AG08396 (cell line): ENCODE data around the gene PSMG1.
A peak's percentile ranks its signal among the peaks of the same experiment; 100 is the strongest.
"Not testable (repeated sequence)": the region's sequence is repeated elsewhere in the genome, so short reads cannot be mapped to it uniquely, and the experiment has no call there.

ENCODE experiments used
- DNase-seq: peaks from one replicate; pipeline ENCODE4 v3.0.0; 2012; ENCODE audit warnings: low spot score, mixed read lengths

The PSMG1 gene

GRCh38 chr21:39183272-39184049, at the start of gene PSMG1:
PSMG1 (minus strand) TSS chr21:39183451; CDS start chr21:39183385, 66 bp downstream.
- peak; percentile 96 for DNase-seq

- DNase-seq, result no peak
Measured at GRCh38 chr21:39232861-39233291, 49.6 kb upstream of the PSMG1 start.

- no peak for DNase-seq
Measured at GRCh38 chr21:39224930-39225329, 41.7 kb upstream of the PSMG1 start.

GRCh38 chr21:39221997-39222486, 38.8 kb upstream of the PSMG1 start:
- DNase-seq, result no peak

- no peak for DNase-seq
Measured at GRCh38 chr21:39221282-39221996, 38.2 kb upstream of the PSMG1 start.

GRCh38 chr21:39220875-39221274, 37.6 kb upstream of the PSMG1 start:
- not testable (repeated sequence) for DNase-seq

GRCh38 chr21:39220150-39220549, 36.9 kb upstream of the PSMG1 start:
- no peak for DNase-seq

GRCh38 chr21:39218082-39218409, 34.8 kb upstream of the PSMG1 start:
- no peak for DNase-seq

- no peak for DNase-seq
Measured at GRCh38 chr21:39217356-39218081, 34.3 kb upstream of the PSMG1 start.

GRCh38 chr21:39216290-39216689, 33.0 kb upstream of the PSMG1 start:
- DNase-seq, result no peak

GRCh38 chr21:39215078-39215477, 31.8 kb upstream of the PSMG1 start:
- DNase-seq, result no peak

- no peak for DNase-seq
Measured at GRCh38 chr21:39209334-39209688, 26.1 kb upstream of the PSMG1 start.

- no peak for DNase-seq
Measured at GRCh38 chr21:39208624-39209333, 25.5 kb upstream of the PSMG1 start.

GRCh38 chr21:39204134-39204533, 20.9 kb upstream of the PSMG1 start:
- DNase-seq, result no peak

GRCh38 chr21:39198800-39199199, 15.5 kb upstream of the PSMG1 start:
- DNase-seq, result no peak

- DNase-seq, result no peak
Measured at GRCh38 chr21:39197448-39198233, 14.4 kb upstream of the PSMG1 start.

GRCh38 chr21:39196838-39197237, 13.6 kb upstream of the PSMG1 start:
- DNase-seq, result no peak

- DNase-seq, result no peak
Measured at GRCh38 chr21:39196310-39196709, 13.1 kb upstream of the PSMG1 start.

GRCh38 chr21:39193380-39193779, 10.1 kb upstream of the PSMG1 start:
- no peak for DNase-seq

GRCh38 chr21:39189857-39190604, 6.8 kb upstream of the PSMG1 start:
- DNase-seq, result peak; percentile 14
